ENCODE data around the gene FOXO1.

DNA sequence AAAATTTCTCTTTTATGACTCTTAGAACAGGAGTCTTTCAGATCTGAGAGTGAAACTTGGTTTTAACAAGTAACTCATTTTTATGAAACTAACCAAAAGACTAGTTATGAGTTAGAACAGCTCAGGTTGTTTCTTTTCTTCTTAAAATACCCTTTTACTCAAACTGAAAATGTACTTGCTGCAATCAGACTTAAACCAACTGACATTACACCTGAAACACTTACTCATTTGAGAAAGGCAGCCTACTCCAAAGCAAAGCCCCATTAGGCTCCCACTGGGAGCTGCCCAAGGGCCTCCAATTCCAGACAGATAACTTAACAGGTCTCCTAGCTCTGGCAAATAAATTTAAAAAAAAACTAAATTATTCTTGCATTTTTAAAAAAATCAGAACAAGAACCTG is 3.6 kb downstream of the FOXO1 start:
- TF ChIP-seq CTCF (IDR thresholded peaks at IDR 0.05) = no peak
- no peak for TF ChIP-seq POLR2A (IDR thresholded peaks at IDR 0.05)

Data from esophagus squamous epithelium (tissue), 4 donors.